ENCODE results near the gene MORF4L2.

MORF4L2 gene

GRCh38 chrX:103630171-103630511 lies 56.4 kb downstream of the MORF4L2 start:
- no peak for DNase-seq

DNA sequence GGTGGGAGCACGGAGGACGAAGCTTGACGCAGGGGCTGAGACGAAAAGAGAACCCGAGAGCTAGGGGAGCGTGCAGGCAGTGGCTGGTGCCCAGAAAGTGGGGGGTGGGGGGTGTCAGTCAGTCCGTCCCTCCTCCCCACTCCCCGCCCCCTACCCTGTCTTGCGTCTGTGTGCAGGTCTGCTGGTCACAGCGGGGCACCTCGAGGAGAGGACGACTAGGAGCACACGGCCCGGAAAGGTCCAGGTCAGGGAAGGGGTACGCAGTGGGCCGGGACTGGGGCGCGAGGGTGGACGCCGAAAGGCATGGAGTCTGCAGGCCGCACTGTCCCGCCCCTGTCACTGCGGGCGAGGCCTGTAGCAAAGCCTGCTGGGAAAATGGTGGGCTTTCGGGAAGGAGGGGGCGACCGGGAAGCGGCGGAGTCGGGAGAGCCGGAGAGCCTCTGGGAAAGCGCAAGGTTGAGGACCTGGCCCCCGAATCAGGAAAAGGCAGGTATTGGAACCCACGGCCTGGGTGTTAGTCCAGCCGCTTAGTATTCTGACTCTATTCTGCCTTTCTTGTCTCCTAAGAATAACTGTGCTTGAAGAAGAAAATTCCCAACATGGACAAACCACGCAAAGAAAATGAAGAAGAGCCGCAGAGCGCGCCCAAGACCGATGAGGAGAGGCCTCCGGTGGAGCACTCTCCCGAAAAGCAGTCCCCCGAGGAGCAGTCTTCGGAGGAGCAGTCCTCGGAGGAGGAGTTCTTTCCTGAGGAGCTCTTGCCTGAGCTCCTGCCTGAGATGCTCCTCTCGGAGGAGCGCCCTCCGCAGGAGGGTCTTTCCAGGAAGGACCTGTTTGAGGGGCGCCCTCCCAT lies 57.0 kb downstream of the MORF4L2 start:
- peak; percentile 63 for DNase-seq

- peak; percentile 70 for DNase-seq
Observed at GRCh38 chrX:103628386-103629317, 57.8 kb downstream of the MORF4L2 start, which contains the start of gene TCEAL1. Gene TCEAL1 (plus strand): TSS chrX:103628975. CDS start chrX:103629917, 942 bp downstream.

- DNase-seq = no peak
Observed at GRCh38 chrX:103626855-103627254, 59.6 kb downstream of the MORF4L2 start.

Data from activated effector memory CD4-positive, alpha-beta T cell treated with anti-CD3 and anti-CD28 coated beads, Interleukin-2, amount 50 U/mL, for 16 hours (primary cell).